HepG2 (cell line): ENCODE measurements around the gene TMEM144. TPM values are rescaled to one million over a fixed set of nuclear protein-coding genes. Genes with fewer than 3 reads are reported as not detected.

Experiments used
- ATAC-seq: fragments of 200-7000 bp; cut with Tn5 transposase; 3 replicates; pipeline ENCODE4 v1.9.1; 2020; ENCODE audit warnings: mild to moderate bottlenecking, moderate library complexity
- BruUV-seq: library from RNA; stranded (reverse); fragments of 400-500 nt; replicated peaks from 2 replicates; lab custom pipeline; 2021; lab: Mats Ljungman, UMichigan
- CTCF ChIA-PET: fragments of 300-600 bp; formaldehyde crosslinking; extraction: SDS; loops from one replicate; lab custom pipeline; 2021; ENCODE audit warnings: low total read pairs, inconsistent platforms, low intra/inter-chr PET ratio; lab: Yijun Ruan, JAX
- POLR2A ChIA-PET: fragments of 350-600 bp; sonication (Branson Sonifier 250); formaldehyde crosslinking; loops from one replicate; lab custom pipeline; 2020; ENCODE audit warnings: antibody characterized with exemption, inconsistent platforms; lab: Yijun Ruan, JAX
- DNase-seq: peaks from one replicate; pipeline ENCODE4 v3.0.0-alpha.2; 2015; ENCODE audit warnings: low spot score
- FAIRE-seq: peaks from 3 replicates; lab custom pipeline; 2011; peaks lifted over from hg19 to GRCh38; lab: Jason Lieb, UNC
- H2AFZ ChIP-seq: one replicate; pipeline ENCODE4 v1.6.1; 2011; ENCODE audit warnings: low read length, inconsistent platforms
- H3K27ac ChIP-seq: fragments of 300-600 bp; 3 replicates; pipeline ENCODE4 v1.8.0; 2011; ENCODE audit warnings: mixed run types, mild to moderate bottlenecking, mixed read lengths, low read length, inconsistent platforms; ENCODE audit not compliant: insufficient read depth; ENCODE audit errors: extremely low read length
- H3K27me3 ChIP-seq, 2 experiments: fragments of 200-600 bp in 1 of 2; 2 replicates in 1 of 2; 3 replicates in 1 of 2; pipeline versions ENCODE4 v1.6.0 to v1.8.0; 2011; ENCODE audit warnings: low read length in 2 of 2, mild to moderate bottlenecking in 2 of 2, moderate library complexity in 2 of 2, inconsistent platforms in 1 of 2; ENCODE audit not compliant: insufficient read depth in 2 of 2, control insufficient read depth in 1 of 2
- H3K36me3 ChIP-seq, 2 experiments: fragments of 200-600 bp in 1 of 2; replicated peaks in 1 of 2; 2 replicates in 1 of 2; 3 replicates in 1 of 2; pipeline versions ENCODE4 v1.5.1 to v1.8.0; 2011; ENCODE audit warnings: low read length in 2 of 2, inconsistent platforms in 1 of 2; ENCODE audit not compliant: insufficient read depth in 2 of 2, control insufficient read depth in 1 of 2
- H3K4me1 ChIP-seq: 2 replicates; pipeline ENCODE4 v1.5.1; 2012; ENCODE audit warnings: low read length, inconsistent platforms; ENCODE audit not compliant: insufficient read depth
- H3K4me2 ChIP-seq: 2 replicates; pipeline ENCODE4 v1.6.0; 2011; ENCODE audit warnings: low read depth, low read length, inconsistent platforms
- H3K4me3 ChIP-seq, 3 experiments: fragments of 200-600 bp in 1 of 3; sonication (generic), shearing (Covaris generic) in 1 of 3; replicated peaks in 1 of 3; 2 replicates each; pipeline ENCODE4 v1.5.1; 2011 to 2016; ENCODE audit warnings: low read length in 3 of 3, inconsistent platforms in 2 of 3, low read depth in 2 of 3, mild to moderate bottlenecking in 2 of 3, control low read depth in 1 of 3, mixed read lengths in 1 of 3; ENCODE audit not compliant: insufficient read depth in 1 of 3
- H3K79me2 ChIP-seq: one replicate; pipeline ENCODE4 v1.6.1; 2011; ENCODE audit warnings: low read length, inconsistent platforms; ENCODE audit not compliant: insufficient read depth
- H3K9ac ChIP-seq: 2 replicates; pipeline ENCODE4 v1.6.0; 2011; ENCODE audit warnings: mild to moderate bottlenecking, low read depth, low read length, inconsistent platforms; ENCODE audit not compliant: insufficient read depth
- H3K9me3 ChIP-seq: 2 replicates; pipeline ENCODE4 v1.5.1; 2012; ENCODE audit warnings: mild to moderate bottlenecking, low read length
- H4K20me1 ChIP-seq: 2 replicates; pipeline ENCODE4 v1.6.0; 2011; ENCODE audit warnings: inconsistent platforms, mild to moderate bottlenecking, low read length, moderate library complexity; ENCODE audit not compliant: insufficient read depth
- FOXO4 ChIP-seq: sonication (generic); formaldehyde crosslinking; conservative IDR thresholded peaks from 2 replicates; pipeline ENCODE4 v1.8.1; 2023; ENCODE audit warnings: missing genetic modification reagents
- KDM1A ChIP-seq: IDR thresholded peaks from 2 replicates; pipeline ENCODE4 v1.6.1; 2016; ENCODE audit warnings: missing compliant biosample characterization
- ZBTB33 ChIP-seq: sonication (generic); formaldehyde crosslinking; IDR thresholded peaks from 2 replicates; pipeline ENCODE4 v1.4.0; 2020; ENCODE audit warnings: missing genetic modification reagents
- ZMYM3 ChIP-seq: sonication (generic); formaldehyde crosslinking; IDR thresholded peaks from 2 replicates; pipeline ENCODE4 v1.5.1; 2020; ENCODE audit warnings: mild to moderate bottlenecking, missing genetic modification reagents
- ZNF20 ChIP-seq: sonication (generic); formaldehyde crosslinking; IDR thresholded peaks from 2 replicates; pipeline ENCODE4 v1.4.0; 2020; ENCODE audit warnings: mild to moderate bottlenecking, moderate library complexity, missing genetic modification reagents
- ZNF629 ChIP-seq: sonication (generic); formaldehyde crosslinking; conservative IDR thresholded peaks from 2 replicates; pipeline ENCODE4 v1.5.0; 2020; ENCODE audit warnings: missing genetic modification reagents
- ZNF710 ChIP-seq: sonication (generic); formaldehyde crosslinking; IDR thresholded peaks from 2 replicates; pipeline ENCODE4 v1.5.0; 2020; ENCODE audit warnings: mild to moderate bottlenecking, missing genetic modification reagents, borderline replicate concordance
- ZNF768 ChIP-seq: sonication (generic); formaldehyde crosslinking; IDR thresholded peaks from 2 replicates; pipeline ENCODE4 v1.4.0; 2020; ENCODE audit warnings: missing genetic modification reagents
- ZSCAN31 ChIP-seq: sonication (generic); formaldehyde crosslinking; IDR thresholded peaks from 2 replicates; pipeline ENCODE4 v1.5.0; 2020; ENCODE audit warnings: low read depth, mild to moderate bottlenecking, missing genetic modification reagents
- WGBS: methylation state at CpG from one replicate; pipeline ENCODE4 v1.1.6; 2017; ENCODE audit warnings: low lambda C conversion rate; 5-methylcytosine and 5-hydroxymethylcytosine counted together
- in situ Hi-C: cut with HindIII; loops from 2 replicates; pipeline ENCODE4 v1.10.0; 2017; ENCODE audit warnings: low pct_unique_long_range_greater_than_20kb; ENCODE audit not compliant: extremely low pct_ligation_motif_present
- intact Hi-C: fragments of 100-400 bp; cut with micrococcal nuclease; formaldehyde crosslinking; loops from one replicate; pipeline ENCODE4 v1.10.0; 2022; ENCODE audit not compliant: unreplicated experiment
- polyA plus RNA-seq, 8 experiments: library from polyadenylated mRNA; depleted of rRNA in 3 of 8; stranded (reverse) in 7 of 8; unstranded in 1 of 8; fragments of >200 nt; fragmentation: Illumina TruSeq in 4 of 8; extraction: Trizol in 4 of 8; gene quantifications; 2 replicates each; pipeline versions ENCODE4 v1.2.1 to v1.2.3, GENCODE V29; 2011 to 2016; ENCODE audit warnings: low read depth in 4 of 8, missing spikeins in 1 of 8, mixed read lengths in 1 of 8; ENCODE audit not compliant: insufficient read depth in 1 of 8
- total RNA-seq, 5 experiments: library from RNA; depleted of rRNA; stranded (reverse); fragments of >200 nt; fragmentation: Illumina TruSeq; extraction: Trizol; gene quantifications; 2 replicates each; pipeline ENCODE4 v1.2.3, GENCODE V29; 2016; ENCODE audit warnings: low read depth in 1 of 5

The TMEM144 gene
- total and polyA plus RNA-seq, 2 of the 13 experiments (the other 11 are each of a cell fraction or from before 2014, with no cell fraction given) = 10.9 to 12.3 TPM

GRCh38 chr4:158291334-158292055, 81.2 kb downstream of the TMEM144 start:
- in situ Hi-C loops (no loop called here), intact Hi-C loops (no loop called here)
- BruUV-seq = no TSS peak
- TF ChIP-seq ZNF768 (CRISPR knock-in tag) (peak; percentile 88), ZSCAN31 (CRISPR knock-in tag) (no peak), KDM1A (0 out of 2 replicates have a peak, but pooled peaks have one; percentile 16), ZNF710 (CRISPR knock-in tag) (no peak), FOXO4 (CRISPR knock-in tag) (0 out of 2 replicates have a peak, but pooled peaks have one; percentile 40), ZNF20 (no peak), ZNF629 (CRISPR knock-in tag) (peak; percentile 67), ZBTB33 (CRISPR knock-in tag) (peak; percentile 77; the same call in 1 of the 2 replicates), ZMYM3 (CRISPR knock-in tag) (peak; percentile 62; the same call in 1 of the 2 replicates)
- Histone ChIP-seq H3K4me3 (peak overlapping the region in 1 of 3 experiments; percentile 52; a peak in 1 of 6 replicates), H3K4me2 (peak overlapping the region; percentile 56), H4K20me1 (no peaks in the 10 kb centered on the region), H3K4me1 (peaks cover 25% of the 10 kb centered on the region), H2AFZ (no peak overlapping the region), H3K9me3 (peaks cover 20% of the 10 kb centered on the region), H3K36me3 (no peaks in the 10 kb centered on the region), H3K27me3 (no peaks in the 10 kb centered on the region; a peak in 1 of 5 replicates), H3K9ac (no peak overlapping the region), H3K79me2 (no peaks in the 10 kb centered on the region), H3K27ac (no peak overlapping the region)
- FAIRE-seq (no peak), ATAC-seq (peak; percentile 87), DNase-seq (no peak)
- ChIA-PET POLR2A (no interaction called here), CTCF (no interaction called here)
- 48% methylated on average over 4 of the region's 11 CpGs for WGBS
